CD14-positive monocyte (primary cell): ENCODE data around the gene ALDH16A1. TPM values are rescaled to one million over a fixed set of nuclear protein-coding genes. Genes with fewer than 3 reads are reported as not detected.

ENCODE experiments used
- DNase-seq, 3 donors: peaks; one replicate each; pipeline ENCODE4 v3.0.0-alpha.2; 2011 to 2022
- H2AFZ ChIP-seq: 2 replicates; pipeline ENCODE4 v1.6.0; 2012; ENCODE audit warnings: mild to moderate bottlenecking, low read depth, low read length, inconsistent platforms; ENCODE audit not compliant: insufficient read depth, poor library complexity, severe bottlenecking
- H3K27ac ChIP-seq, 2 donors: 1 replicate in 1 of 2; 2 replicates in 1 of 2; pipeline ENCODE4 v1.5.1; 2012 to 2013; ENCODE audit warnings: low read length in 2 of 2, control low read depth in 1 of 2, inconsistent platforms in 1 of 2, low read depth in 1 of 2, mild to moderate bottlenecking in 1 of 2
- H3K27me3 ChIP-seq, 2 donors: one replicate each; pipeline versions ENCODE4 v1.6.0 to v1.6.1; 2011 to 2013; ENCODE audit warnings: low read length in 2 of 2; ENCODE audit not compliant: control insufficient read depth in 2 of 2, insufficient read depth in 2 of 2
- H3K36me3 ChIP-seq, 2 donors: replicated peaks in 1 of 2; 1 replicate in 1 of 2; 2 replicates in 1 of 2; pipeline versions ENCODE4 v1.5.1 to v1.6.1; 2012 to 2013; ENCODE audit warnings: low read length in 2 of 2, control low read depth in 1 of 2, inconsistent platforms in 1 of 2, mild to moderate bottlenecking in 1 of 2; ENCODE audit not compliant: insufficient read depth in 2 of 2, control insufficient read depth in 1 of 2
- H3K4me1 ChIP-seq, 2 donors: 1 replicate in 1 of 2; 2 replicates in 1 of 2; pipeline versions ENCODE4 v1.5.1 to v1.6.1; 2012 to 2013; ENCODE audit warnings: low read length in 2 of 2, control low read depth in 1 of 2, inconsistent platforms in 1 of 2, mild to moderate bottlenecking in 1 of 2, moderate library complexity in 1 of 2; ENCODE audit not compliant: insufficient read depth in 2 of 2, control insufficient read depth in 1 of 2
- H3K4me2 ChIP-seq: replicated peaks from 2 replicates; pipeline ENCODE3; 2012; ENCODE audit warnings: low read length, moderate library complexity, mild to moderate bottlenecking; ENCODE audit not compliant: poor library complexity, severe bottlenecking; ENCODE audit errors: extremely low read depth
- H3K4me3 ChIP-seq, 3 experiments: fragments of 200-600 bp in 1 of 3; sonication (generic) in 1 of 3; replicated peaks in 1 of 3; 1 replicate in 2 of 3; 2 replicates in 1 of 3; pipeline ENCODE4 v1.5.1; 2011 to 2013; ENCODE audit warnings: low read length in 3 of 3, mild to moderate bottlenecking in 3 of 3, control low read depth in 2 of 3, low read depth in 2 of 3, inconsistent platforms in 1 of 3, moderate library complexity in 1 of 3
- H3K79me2 ChIP-seq: 2 replicates; pipeline ENCODE4 v1.6.0; 2012; ENCODE audit warnings: mild to moderate bottlenecking, control low read depth, inconsistent platforms, low read length, moderate library complexity; ENCODE audit not compliant: insufficient read depth
- H3K9ac ChIP-seq: 2 replicates; pipeline ENCODE4 v1.6.0; 2017; ENCODE audit warnings: low read length, mild to moderate bottlenecking; ENCODE audit not compliant: insufficient read depth, poor library complexity, severe bottlenecking
- H3K9me3 ChIP-seq, 2 donors: replicated peaks in 1 of 2; 1 replicate in 1 of 2; 2 replicates in 1 of 2; pipeline versions ENCODE4 v1.5.1 to v1.6.1; 2012 to 2013; ENCODE audit warnings: low read length in 2 of 2, control low read depth in 1 of 2; ENCODE audit not compliant: control insufficient read depth in 1 of 2, insufficient read depth in 1 of 2
- H4K20me1 ChIP-seq: 2 replicates; pipeline ENCODE4 v1.6.0; 2012; ENCODE audit warnings: mild to moderate bottlenecking, low read length, control low read depth, moderate library complexity; ENCODE audit not compliant: insufficient read depth
- H3K27ac Mint-ChIP-seq, 7 donors: one replicate each; pipeline ENCODE4 v1.8.0; 2020; ENCODE audit warnings: mild to moderate bottlenecking in 7 of 7, mixed read lengths in 7 of 7, moderate library complexity in 6 of 7, inconsistent platforms in 2 of 7
- H3K27me3 Mint-ChIP-seq, 3 donors: one replicate each; pipeline ENCODE4 v1.8.0; 2021 to 2022; ENCODE audit warnings: low read depth in 3 of 3, mild to moderate bottlenecking in 3 of 3, mixed read lengths in 3 of 3, moderate library complexity in 3 of 3, inconsistent platforms in 1 of 3
- H3K36me3 Mint-ChIP-seq, 2 donors: one replicate each; pipeline ENCODE4 v1.8.0; 2020; ENCODE audit warnings: mixed read lengths in 2 of 2, inconsistent platforms in 1 of 2, mild to moderate bottlenecking in 1 of 2
- H3K4me1 Mint-ChIP-seq: one replicate; pipeline ENCODE4 v1.8.0; 2020; ENCODE audit warnings: mild to moderate bottlenecking, mixed read lengths
- H3K4me3 Mint-ChIP-seq, 2 donors: one replicate each; pipeline ENCODE4 v1.8.0; 2020; ENCODE audit warnings: mild to moderate bottlenecking in 2 of 2, mixed read lengths in 2 of 2, moderate library complexity in 1 of 2
- H3K9me3 Mint-ChIP-seq, 7 donors: one replicate each; pipeline ENCODE4 v1.8.0; 2020 to 2022; ENCODE audit warnings: mixed read lengths in 7 of 7, mild to moderate bottlenecking in 6 of 7, moderate library complexity in 6 of 7, inconsistent platforms in 2 of 7
- WGBS: methylation state at CpG from one replicate; pipeline ENCODE4 v1.1.5; 2013; ENCODE audit warnings: missing lambda C conversion rate; ENCODE audit not compliant: insufficient coverage; 5-methylcytosine and 5-hydroxymethylcytosine counted together
- intact Hi-C, 2 donors: fragments of 100-400 bp; cut with micrococcal nuclease; formaldehyde crosslinking; loops; one replicate each; pipeline versions ENCODE4 v1.15.0 to v1.15.1; 2023
- polyA plus RNA-seq, 3 donors: library from polyadenylated mRNA; depleted of rRNA in 1 of 3; unstranded in 2 of 3; stranded (reverse) in 1 of 3; fragments of 300-500 nt in 2 of 3; fragments of >200 nt in 1 of 3; fragmentation: Illumina TruSeq in 2 of 3; gene quantifications; 1 replicate in 2 of 3; 2 replicates in 1 of 3; pipeline ENCODE4 v1.2.3, GENCODE V29; 2012 to 2021
- TF ChIP-seq, protein P1 (sequence below): fragments of 200-600 bp; IDR thresholded peaks from one replicate; pipeline ENCODE4 v1.8.0; 2022; ENCODE audit warnings: antibody characterized with exemption, mild to moderate bottlenecking

ALDH16A1 gene
- polyA plus RNA-seq, 3 donors = 30.8 to 39.5 (median 31.2) TPM

- H3K36me3 ChIP-seq = no peaks in the 10 kb centered on the region
- H3K79me2 ChIP-seq = no peaks in the 10 kb centered on the region
- no peak overlapping the region for H3K27ac ChIP-seq
- Mint-ChIP-seq H3K36me3 (peaks cover 0 to 20% of the 10 kb centered on the region in 2 donors), H3K27ac (no peak overlapping the region), H3K4me3 (peak overlapping the region in 1 of 2 donors; percentile 90), H3K9me3 (peaks cover 0 to 17% (median 10%) of the 10 kb centered on the region in 7 donors), H3K27me3 (peaks cover 65 to 73% (median 69%) of the 10 kb centered on the region in 3 donors), H3K4me1 (peaks cover 35% of the 10 kb centered on the region)
- WGBS = 96% methylated on average over 2 of the region's 2 CpGs
- H4K20me1 ChIP-seq = no peaks in the 10 kb centered on the region
- H3K27me3 ChIP-seq = peaks cover 49 to 60% of the 10 kb centered on the region in 2 donors
- H3K4me3 ChIP-seq = no peak overlapping the region
- no peak for DNase-seq
- TF ChIP-seq, protein P1, sequence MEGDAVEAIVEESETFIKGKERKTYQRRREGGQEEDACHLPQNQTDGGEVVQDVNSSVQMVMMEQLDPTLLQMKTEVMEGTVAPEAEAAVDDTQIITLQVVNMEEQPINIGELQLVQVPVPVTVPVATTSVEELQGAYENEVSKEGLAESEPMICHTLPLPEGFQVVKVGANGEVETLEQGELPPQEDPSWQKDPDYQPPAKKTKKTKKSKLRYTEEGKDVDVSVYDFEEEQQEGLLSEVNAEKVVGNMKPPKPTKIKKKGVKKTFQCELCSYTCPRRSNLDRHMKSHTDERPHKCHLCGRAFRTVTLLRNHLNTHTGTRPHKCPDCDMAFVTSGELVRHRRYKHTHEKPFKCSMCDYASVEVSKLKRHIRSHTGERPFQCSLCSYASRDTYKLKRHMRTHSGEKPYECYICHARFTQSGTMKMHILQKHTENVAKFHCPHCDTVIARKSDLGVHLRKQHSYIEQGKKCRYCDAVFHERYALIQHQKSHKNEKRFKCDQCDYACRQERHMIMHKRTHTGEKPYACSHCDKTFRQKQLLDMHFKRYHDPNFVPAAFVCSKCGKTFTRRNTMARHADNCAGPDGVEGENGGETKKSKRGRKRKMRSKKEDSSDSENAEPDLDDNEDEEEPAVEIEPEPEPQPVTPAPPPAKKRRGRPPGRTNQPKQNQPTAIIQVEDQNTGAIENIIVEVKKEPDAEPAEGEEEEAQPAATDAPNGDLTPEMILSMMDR = no peak
- peaks cover 0 to 20% of the 10 kb centered on the region in 2 donors for H3K9me3 ChIP-seq
- no peak overlapping the region for H3K9ac ChIP-seq
- no peak overlapping the region for H2AFZ ChIP-seq
- H3K4me2 ChIP-seq = no peak overlapping the region
- peaks cover 13 to 21% of the 10 kb centered on the region in 2 donors for H3K4me1 ChIP-seq
- intact Hi-C loops = loop anchor here in 1 of 2 donors (10.0 kb wide), 1 partner anchor 45 kb away; no protein-coding TSS in a partner anchor
These were observed 32.8 kb upstream of the ALDH16A1 start for GRCh38 chr19:49420227-49420626.

- H3K4me1 Mint-ChIP-seq = peaks cover 37% of the 10 kb centered on the region
- WGBS = 9% methylated on average over 44 of the region's 48 CpGs
- DNase-seq = peak; percentile 33 to 51 (median 49)
- peaks cover 0 to 21% (median 11%) of the 10 kb centered on the region in 7 donors for H3K9me3 Mint-ChIP-seq
- no peaks in the 10 kb centered on the region for H3K36me3 ChIP-seq
- H3K4me3 Mint-ChIP-seq = peak overlapping the region in 1 of 2 donors; percentile 90
- H3K27ac Mint-ChIP-seq = peak overlapping the region in 1 of 7 donors; percentile 28
- H4K20me1 ChIP-seq = no peaks in the 10 kb centered on the region
- H3K27me3 ChIP-seq = peaks cover 59 to 70% of the 10 kb centered on the region in 2 donors
- peaks cover 13 to 21% of the 10 kb centered on the region in 2 donors for H3K4me1 ChIP-seq
- no peak overlapping the region for H3K9ac ChIP-seq
- no peaks in the 10 kb centered on the region for H3K79me2 ChIP-seq
- TF ChIP-seq, protein P1 = no peak
- H3K27ac ChIP-seq = no peak overlapping the region
- H3K36me3 Mint-ChIP-seq = peaks cover 0 to 20% of the 10 kb centered on the region in 2 donors
- no peak overlapping the region for H3K4me3 ChIP-seq
- no peak overlapping the region for H3K4me2 ChIP-seq
- no peak overlapping the region for H2AFZ ChIP-seq
- H3K9me3 ChIP-seq = peaks cover 0 to 29% of the 10 kb centered on the region in 2 donors
- intact Hi-C loops = loop anchor here in 1 of 2 donors (10.0 kb wide), 1 partner anchor 46 kb away; no protein-coding TSS in a partner anchor
- peaks cover 71 to 83% (median 79%) of the 10 kb centered on the region in 3 donors for H3K27me3 Mint-ChIP-seq
These were observed 31.8 kb upstream of the ALDH16A1 start for GRCh38 chr19:49421039-49421877.
